ENCODE measurements around the gene SLC25A1.

Gene SLC25A1

GRCh38 chr22:19148417-19149046 lies 30.0 kb downstream of the SLC25A1 start:
- no peak for DNase-seq (ENCODE audit: low read depth)
- H3K4me3 ChIP-seq (ENCODE audit: low read length), result no peak overlapping the region
- no peak for TF ChIP-seq CTCF (conservative IDR thresholded peaks at IDR 0.05; ENCODE audit: low read depth, low read length)

GRCh38 chr22:19147195-19147780 lies 31.2 kb downstream of the SLC25A1 start:
- H3K4me3 ChIP-seq (ENCODE audit: low read length), result no peak overlapping the region
- DNase-seq (ENCODE audit: low read depth), result no peak
- no peak for TF ChIP-seq CTCF (conservative IDR thresholded peaks at IDR 0.05; ENCODE audit: low read depth, low read length)

GRCh38 chr22:19146215-19146968 lies 32.1 kb downstream of the SLC25A1 start:
- TF ChIP-seq CTCF (conservative IDR thresholded peaks at IDR 0.05; ENCODE audit: low read depth, low read length), result no peak
- H3K4me3 ChIP-seq (ENCODE audit: low read length), result no peak overlapping the region
- no peak for DNase-seq (ENCODE audit: low read depth)

- H3K4me3 ChIP-seq (ENCODE audit: low read length), result peak overlapping the region; percentile 71
- TF ChIP-seq CTCF (conservative IDR thresholded peaks at IDR 0.05; ENCODE audit: low read depth, low read length), result no peak
- no peak for DNase-seq (ENCODE audit: low read depth)
Observed at GRCh38 chr22:19143967-19144400, 34.6 kb downstream of the SLC25A1 start.

GRCh38 chr22:19143212-19143611 lies 35.3 kb downstream of the SLC25A1 start:
- no peak for DNase-seq (ENCODE audit: low read depth)
- no peak for TF ChIP-seq CTCF (conservative IDR thresholded peaks at IDR 0.05; ENCODE audit: low read depth, low read length)
- H3K4me3 ChIP-seq (ENCODE audit: low read length), result no peak overlapping the region

GRCh38 chr22:19142394-19142793 lies 36.1 kb downstream of the SLC25A1 start:
- no peak for TF ChIP-seq CTCF (conservative IDR thresholded peaks at IDR 0.05; ENCODE audit: low read depth, low read length)
- no peak overlapping the region for H3K4me3 ChIP-seq (ENCODE audit: low read length)
- no peak for DNase-seq (ENCODE audit: low read depth)

Data from retinal pigment epithelial cell (primary cell).